ENCODE measurements around the gene PGPEP1. TPM values are rescaled to one million over a fixed set of nuclear protein-coding genes. Genes with fewer than 3 reads are reported as not detected.

Gene PGPEP1
- total RNA-seq, 2 donors from 2014 or later, result 105 to 109 TPM

Small RNA genes lying within 50 kb of the gene (microRNA-seq; reads per million reads assigned to microRNA genes)
- 0 to 0.53 reads per million in 2 donors for gene MIR3189

Other genes starting within 250 kb of the PGPEP1 start
- gene MAST3, start 242.8 kb upstream of the PGPEP1 start, total RNA-seq, result 10 to 100 TPM; 33.6 to 38.6 TPM
- gene PIK3R2, start 187.4 kb upstream of the PGPEP1 start, total RNA-seq, result 10 to 100 TPM; 37.4 to 41.1 TPM
- 10 to 100 TPM; 47.5 to 79.3 TPM for gene IFI30, start 166.8 kb upstream of the PGPEP1 start, total RNA-seq
- 10 to 100 TPM in 1 of 2 donors, 1 to 10 TPM in 1; 9.9 to 15.4 TPM for gene MPV17L2, start 147.4 kb upstream of the PGPEP1 start, total RNA-seq
- gene RAB3A, start 136.6 kb upstream of the PGPEP1 start, total RNA-seq, result 1 to 10 TPM; 6.3 to 6.9 TPM
- gene PDE4C, start 114.2 kb upstream of the PGPEP1 start, total RNA-seq, result 1 to 10 TPM; 2.5 to 4.3 TPM
- 1 to 10 TPM; 4.3 to 6.1 TPM for gene IQCN, start 66.1 kb upstream of the PGPEP1 start, total RNA-seq
- gene JUND, start 59.0 kb upstream of the PGPEP1 start, total RNA-seq, result 100 to 1,000 TPM; 361 to 374 TPM
- gene LSM4, start 17.5 kb upstream of the PGPEP1 start, total RNA-seq, result 100 to 1,000 TPM; 106 to 148 TPM
- gene GDF15, start 45.6 kb downstream of the PGPEP1 start, total RNA-seq, result 10 to 100 TPM; 32.2 to 87.6 TPM
- gene LRRC25, start 57.0 kb downstream of the PGPEP1 start, total RNA-seq, result 1 to 10 TPM in 1 of 2 donors, under 1 TPM in 1; 0.79 to 5.1 TPM
- 10 to 100 TPM; 37.4 to 50.7 TPM for gene SSBP4, start 78.8 kb downstream of the PGPEP1 start, total RNA-seq
- 10 to 100 TPM; 14.1 to 15.1 TPM for gene ISYNA1, start 97.5 kb downstream of the PGPEP1 start, total RNA-seq
- gene ELL, start 181.5 kb downstream of the PGPEP1 start, total RNA-seq, result 10 to 100 TPM; 18.1 to 19.1 TPM
- 100 to 1,000 TPM; 174 to 197 TPM for gene FKBP8, start 203.0 kb downstream of the PGPEP1 start, total RNA-seq
- 10 to 100 TPM; 63.7 to 72.4 TPM for gene KXD1, start 217.3 kb downstream of the PGPEP1 start, total RNA-seq
- gene UBA52, start 231.3 kb downstream of the PGPEP1 start, total RNA-seq, result 100 to 1,000 TPM; 798 to 822 TPM
- 10 to 100 TPM; 49.2 to 53.4 TPM for gene REX1BD, start 248.2 kb downstream of the PGPEP1 start, total RNA-seq